Measurements from ENCODE around the gene PPME1.

GRCh38 chr11:74284466-74284865, 113.4 kb downstream of the PPME1 start:
- TF ChIP-seq POLR2AphosphoS5 (IDR thresholded peaks at IDR 0.05; ENCODE audit: low read depth, low read length) (no peak), SIN3A (IDR thresholded peaks at IDR 0.05; ENCODE audit: borderline replicate concordance, insufficient read depth, low read length) (no peak), TAF1 (IDR thresholded peaks at IDR 0.05; ENCODE audit: borderline replicate concordance, insufficient read depth, low read length) (no peak), REST (IDR thresholded peaks at IDR 0.05; ENCODE audit: insufficient read depth in 1 of 2, low read depth in 2 of 2, low read length in 2 of 2) (no peak), FOXP2 (optimal IDR thresholded peaks at IDR 0.05; ENCODE audit: borderline replicate concordance, extremely low read depth, extremely low read length, insufficient read depth) (no peak)
